ENCODE results near the gene IFNG. TPM values are rescaled to one million over a fixed set of nuclear protein-coding genes. Genes with fewer than 3 reads are reported as not detected.

The IFNG gene
- total RNA-seq, 1 experiment from 2014 or later = not detected

GRCh38 chr12:68199127-68199526, 39.6 kb upstream of the IFNG start:
- Mint-ChIP-seq H3K27me3 (ENCODE audit: insufficient read depth, unreplicated experiment) (no peaks in the 10 kb centered on the region), H3K27ac (ENCODE audit: unreplicated experiment) (no peak overlapping the region), H3K4me1 (ENCODE audit: low read depth, unreplicated experiment) (peaks cover 7% of the 10 kb centered on the region), H3K4me3 (ENCODE audit: unreplicated experiment) (no peak overlapping the region), H3K9me3 (ENCODE audit: unreplicated experiment) (no peaks in the 10 kb centered on the region), H3K36me3 (ENCODE audit: insufficient read depth, unreplicated experiment) (no peaks in the 10 kb centered on the region)
- Histone ChIP-seq H3K9me3 (no peaks in the 10 kb centered on the region), H3K4me1 (no peaks in the 10 kb centered on the region), H3K4me3 (ENCODE audit: low read depth, low read length) (no peak overlapping the region), H3K27me3 (replicated peaks; ENCODE audit: control insufficient read depth, insufficient read depth, low read length) (no peaks in the 10 kb centered on the region), H3K36me3 (ENCODE audit: control insufficient read depth, insufficient read depth, low read length) (no peaks in the 10 kb centered on the region)
- POLR2A ChIA-PET = no interaction called here
- CTCF ChIA-PET = no interaction called here
- DNase-seq = no peak
- intact Hi-C loops (cut with micrococcal nuclease; ENCODE audit: unreplicated experiment) = no loop called here
- no peak for TF ChIP-seq CTCF (IDR thresholded peaks at IDR 0.05; ENCODE audit: insufficient read depth in 1 of 2, low read depth in 1 of 2, low read length in 1 of 2, severe bottlenecking in 1 of 2, unreplicated experiment in 1 of 2)
- BruUV-seq (replicated peaks) = no TSS peak

GRCh38 chr12:68198507-68199086, 39.1 kb upstream of the IFNG start:
- H3K27me3 Mint-ChIP-seq (ENCODE audit: insufficient read depth, unreplicated experiment) = no peaks in the 10 kb centered on the region
- H3K4me1 Mint-ChIP-seq (ENCODE audit: low read depth, unreplicated experiment) = peaks cover 7% of the 10 kb centered on the region
- BruUV-seq (replicated peaks) = no TSS peak
- H3K36me3 ChIP-seq (ENCODE audit: control insufficient read depth, insufficient read depth, low read length) = no peaks in the 10 kb centered on the region
- no peak overlapping the region for H3K4me3 ChIP-seq (ENCODE audit: low read depth, low read length)
- no peak overlapping the region for H3K27ac Mint-ChIP-seq (ENCODE audit: unreplicated experiment)
- H3K9me3 Mint-ChIP-seq (ENCODE audit: unreplicated experiment) = no peaks in the 10 kb centered on the region
- ChIA-PET POLR2A (no interaction called here), CTCF (no interaction called here)
- no peaks in the 10 kb centered on the region for H3K36me3 Mint-ChIP-seq (ENCODE audit: insufficient read depth, unreplicated experiment)
- H3K27me3 ChIP-seq (replicated peaks; ENCODE audit: control insufficient read depth, insufficient read depth, low read length) = no peaks in the 10 kb centered on the region
- no peaks in the 10 kb centered on the region for H3K9me3 ChIP-seq
- intact Hi-C loops (cut with micrococcal nuclease; ENCODE audit: unreplicated experiment) = no loop called here
- TF ChIP-seq CTCF (IDR thresholded peaks at IDR 0.05; ENCODE audit: insufficient read depth in 1 of 2, low read depth in 1 of 2, low read length in 1 of 2, severe bottlenecking in 1 of 2, unreplicated experiment in 1 of 2) = no peak
- no peak for DNase-seq
- no peak overlapping the region for H3K4me3 Mint-ChIP-seq (ENCODE audit: unreplicated experiment)
- no peaks in the 10 kb centered on the region for H3K4me1 ChIP-seq

- H3K4me3 Mint-ChIP-seq (ENCODE audit: unreplicated experiment) = no peak overlapping the region
- H3K4me1 Mint-ChIP-seq (ENCODE audit: low read depth, unreplicated experiment) = peaks cover 8% of the 10 kb centered on the region
- Histone ChIP-seq H3K9me3 (no peaks in the 10 kb centered on the region), H3K4me1 (no peaks in the 10 kb centered on the region), H3K36me3 (ENCODE audit: control insufficient read depth, insufficient read depth, low read length) (no peaks in the 10 kb centered on the region), H3K4me3 (ENCODE audit: low read depth, low read length) (no peak overlapping the region), H3K27me3 (replicated peaks; ENCODE audit: control insufficient read depth, insufficient read depth, low read length) (no peaks in the 10 kb centered on the region)
- H3K27ac Mint-ChIP-seq (ENCODE audit: unreplicated experiment) = no peak overlapping the region
- H3K9me3 Mint-ChIP-seq (ENCODE audit: unreplicated experiment) = no peaks in the 10 kb centered on the region
- ChIA-PET CTCF (no interaction called here), POLR2A (no interaction called here)
- intact Hi-C loops (cut with micrococcal nuclease; ENCODE audit: unreplicated experiment) = no loop called here
- no peak for DNase-seq
- H3K36me3 Mint-ChIP-seq (ENCODE audit: insufficient read depth, unreplicated experiment) = no peaks in the 10 kb centered on the region
- H3K27me3 Mint-ChIP-seq (ENCODE audit: insufficient read depth, unreplicated experiment) = peaks cover 10% of the 10 kb centered on the region
- TF ChIP-seq CTCF (IDR thresholded peaks at IDR 0.05; ENCODE audit: insufficient read depth in 1 of 2, low read depth in 1 of 2, low read length in 1 of 2, severe bottlenecking in 1 of 2, unreplicated experiment in 1 of 2) = no peak
- no TSS peak for BruUV-seq (replicated peaks)
Measured at GRCh38 chr12:68190301-68190700, 30.8 kb upstream of the IFNG start.
